Sigmoid colon (tissue), 7 donors: ENCODE data around the gene WDR19. TPM values are rescaled to one million over a fixed set of nuclear protein-coding genes. Genes with fewer than 3 reads are reported as not detected.

Source experiments
- DNase-seq: peaks from one replicate; pipeline ENCODE4 v3.0.0-alpha.2; 2019
- H3K27ac ChIP-seq, 4 donors: fragments of 200-600 bp; sonication (generic); one replicate each; pipeline ENCODE4 v1.5.1; 2016 to 2019; ENCODE audit warnings: mild to moderate bottlenecking in 1 of 4
- H3K27me3 ChIP-seq, 3 donors: fragments of 200-600 bp; sonication (generic); one replicate each; pipeline ENCODE4 v1.5.1; 2019; ENCODE audit warnings: mild to moderate bottlenecking in 1 of 3
- H3K36me3 ChIP-seq, 4 donors: fragments of 200-600 bp; sonication (generic); one replicate each; pipeline ENCODE4 v1.5.1; 2016 to 2019
- H3K4me1 ChIP-seq, 4 donors: fragments of 200-600 bp; sonication (generic); one replicate each; pipeline ENCODE4 v1.5.1; 2017 to 2019
- H3K4me3 ChIP-seq, 4 donors: fragments of 200-600 bp; sonication (generic); one replicate each; pipeline ENCODE4 v1.5.1; 2017 to 2019; ENCODE audit warnings: mild to moderate bottlenecking in 2 of 4, moderate library complexity in 1 of 4
- H3K9me3 ChIP-seq, 4 donors: fragments of 200-600 bp in 3 of 4; sonication (generic) in 3 of 4; one replicate each; pipeline versions ENCODE4 v1.5.1 to v1.6.1; 2013 to 2019
- EP300 ChIP-seq, 4 donors: sonication (generic); formaldehyde crosslinking; IDR thresholded peaks; one replicate each; pipeline ENCODE4 v1.6.1; 2017; ENCODE audit warnings: antibody characterized with exemption in 4 of 4
- POLR2A ChIP-seq, 2 donors: fragments of 450-650 bp; IDR thresholded peaks; one replicate each; pipeline ENCODE4 v1.6.1; 2016; ENCODE audit warnings: antibody characterized with exemption in 2 of 2, mild to moderate bottlenecking in 2 of 2, moderate library complexity in 2 of 2
- POLR2AphosphoS5 ChIP-seq, 4 donors: sonication (generic); formaldehyde crosslinking; IDR thresholded peaks; one replicate each; pipeline ENCODE4 v1.6.1; 2017; ENCODE audit warnings: antibody characterized with exemption in 4 of 4
- WGBS, 2 donors: extraction: QIAGEN DNeasy Blood & Tissue Kit; methylation state at CpG; one replicate each; pipeline ENCODE4 v1.1.7; 2013; 5-methylcytosine and 5-hydroxymethylcytosine counted together
- intact Hi-C: fragments of 100-400 bp; cut with DNase I; formaldehyde crosslinking; loops from one replicate; pipeline ENCODE4 v1.15.1; 2023
- polyA plus RNA-seq, 3 donors: library from polyadenylated mRNA; stranded (reverse); fragments of 200-250 nt; gene quantifications; one replicate each; pipeline ENCODE4 v1.2.3, GENCODE V29; 2013
- small RNA-seq, 3 donors: library from RNA; depleted of rRNA; stranded (forward); fragments of <200 nt; gene quantifications; one replicate each; pipeline ENCODE3, GENCODE V24; 2016
- total RNA-seq, 4 donors: library from RNA; depleted of rRNA; stranded (reverse); fragments of >200 nt; gene quantifications; one replicate each; pipeline ENCODE4 v1.1.0, GENCODE V29; 2016
- TF ChIP-seq, protein P1 (sequence below), 4 experiments: fragments of 450-650 bp in 3 of 4; fragments of 200-600 bp in 1 of 4; IDR thresholded peaks; one replicate each; pipeline ENCODE4 v1.5.1; 2016 to 2019; ENCODE audit warnings: antibody characterized with exemption in 4 of 4, mild to moderate bottlenecking in 3 of 4, moderate library complexity in 2 of 4
- donor health status: healthy with polysubstance abuse.
- donor health status: Bipolar disorder and iron deficiency.
- donor health status: healthy.

Gene WDR19
- total and polyA plus RNA-seq, 7 donors, result 3.7 to 62.0 (median 49.9) TPM

DNA sequence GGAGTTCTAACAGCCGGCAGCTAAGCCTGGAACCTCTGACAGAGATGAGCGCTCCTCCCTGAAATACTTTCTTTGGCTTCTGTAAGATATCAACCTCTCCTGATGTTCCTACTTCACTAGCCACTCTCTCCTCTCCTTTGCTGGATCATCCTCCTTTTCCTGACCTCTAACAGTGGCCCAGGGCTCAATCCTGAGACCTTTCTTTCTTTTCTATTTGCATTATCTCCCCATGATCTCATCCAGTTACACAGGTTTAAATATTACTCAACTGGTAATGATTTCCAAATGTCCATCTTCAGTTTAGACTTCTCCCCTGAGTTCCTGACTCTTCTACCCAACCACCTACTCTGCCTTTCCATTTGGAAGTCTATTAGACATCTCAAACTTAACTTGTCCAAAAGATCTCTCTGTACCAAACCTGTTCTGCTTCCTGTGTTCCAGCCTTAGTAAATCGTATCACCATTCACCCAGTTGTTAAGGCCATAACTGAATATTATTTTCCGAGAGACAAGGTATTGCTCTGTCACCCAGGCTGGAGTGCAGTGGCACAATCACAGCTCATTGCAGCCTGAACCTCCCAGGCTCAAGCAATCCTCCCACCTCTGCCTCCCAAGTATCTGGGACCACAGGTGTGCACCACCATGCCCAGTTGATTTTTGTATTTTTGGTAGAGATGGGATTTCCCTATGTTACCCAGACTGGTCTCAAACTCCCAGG, 142.7 kb downstream of the WDR19 start:
- no peak for DNase-seq
- Histone ChIP-seq H3K4me1 (no peaks in the 10 kb centered on the region), H3K9me3 (no peaks in the 10 kb centered on the region), H3K36me3 (peaks cover 0 to 53% (median 0%) of the 10 kb centered on the region in 4 donors), H3K27ac (peak overlapping the region in 2 of 4 donors; percentile 7 to 50), H3K4me3 (no peak overlapping the region), H3K27me3 (no peaks in the 10 kb centered on the region)
- TF ChIP-seq POLR2AphosphoS5 (IDR thresholded peaks at IDR 0.05) (no peak), POLR2A (IDR thresholded peaks at IDR 0.05) (no peak), EP300 (IDR thresholded peaks at IDR 0.05) (no peak)
- TF ChIP-seq, protein P1, sequence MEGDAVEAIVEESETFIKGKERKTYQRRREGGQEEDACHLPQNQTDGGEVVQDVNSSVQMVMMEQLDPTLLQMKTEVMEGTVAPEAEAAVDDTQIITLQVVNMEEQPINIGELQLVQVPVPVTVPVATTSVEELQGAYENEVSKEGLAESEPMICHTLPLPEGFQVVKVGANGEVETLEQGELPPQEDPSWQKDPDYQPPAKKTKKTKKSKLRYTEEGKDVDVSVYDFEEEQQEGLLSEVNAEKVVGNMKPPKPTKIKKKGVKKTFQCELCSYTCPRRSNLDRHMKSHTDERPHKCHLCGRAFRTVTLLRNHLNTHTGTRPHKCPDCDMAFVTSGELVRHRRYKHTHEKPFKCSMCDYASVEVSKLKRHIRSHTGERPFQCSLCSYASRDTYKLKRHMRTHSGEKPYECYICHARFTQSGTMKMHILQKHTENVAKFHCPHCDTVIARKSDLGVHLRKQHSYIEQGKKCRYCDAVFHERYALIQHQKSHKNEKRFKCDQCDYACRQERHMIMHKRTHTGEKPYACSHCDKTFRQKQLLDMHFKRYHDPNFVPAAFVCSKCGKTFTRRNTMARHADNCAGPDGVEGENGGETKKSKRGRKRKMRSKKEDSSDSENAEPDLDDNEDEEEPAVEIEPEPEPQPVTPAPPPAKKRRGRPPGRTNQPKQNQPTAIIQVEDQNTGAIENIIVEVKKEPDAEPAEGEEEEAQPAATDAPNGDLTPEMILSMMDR (IDR thresholded peaks at IDR 0.05), result no peak
- intact Hi-C loops, result no loop called here
- WGBS, 2 donors, result 78 to 94% methylated on average over 4 of the region's 4 CpGs

DNA sequence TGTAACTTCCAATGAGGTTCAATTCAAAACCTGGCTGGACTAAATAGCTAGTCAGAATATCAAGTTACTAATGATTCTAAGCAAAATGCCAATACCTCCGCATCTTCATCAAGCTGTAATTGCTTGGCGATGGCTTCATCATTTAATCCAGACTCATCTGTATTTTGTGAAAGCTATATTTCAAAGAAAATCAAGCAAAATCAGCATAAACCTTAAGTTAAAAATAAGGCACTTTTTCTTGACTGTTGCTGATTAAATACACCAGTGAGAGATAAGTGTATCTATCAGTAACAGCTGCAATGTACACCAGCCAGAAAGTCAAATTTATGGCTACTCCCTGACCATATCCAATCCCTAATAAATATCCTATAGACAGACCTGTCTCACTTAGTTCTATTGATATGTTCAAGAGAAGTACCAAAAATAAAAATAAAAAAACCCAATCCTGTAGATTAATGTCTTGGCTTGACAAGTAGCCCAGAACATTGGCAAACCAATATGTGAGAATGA, 144.2 kb downstream of the WDR19 start:
- 98 to 99% methylated on average over 2 of the region's 2 CpGs for WGBS, 2 donors
- H3K9me3 ChIP-seq, result no peaks in the 10 kb centered on the region
- TF ChIP-seq POLR2AphosphoS5 (IDR thresholded peaks at IDR 0.05) (no peak), POLR2A (IDR thresholded peaks at IDR 0.05) (no peak), EP300 (IDR thresholded peaks at IDR 0.05) (no peak)
- TF ChIP-seq, protein P1 (IDR thresholded peaks at IDR 0.05), result no peak
- no peaks in the 10 kb centered on the region for H3K27me3 ChIP-seq
- H3K27ac ChIP-seq, result no peak overlapping the region
- intact Hi-C loops, result no loop called here
- no peak for DNase-seq
- peaks cover 0 to 45% (median 0%) of the 10 kb centered on the region in 4 donors for H3K36me3 ChIP-seq
- no peak overlapping the region for H3K4me3 ChIP-seq
- H3K4me1 ChIP-seq, result no peaks in the 10 kb centered on the region

DNA sequence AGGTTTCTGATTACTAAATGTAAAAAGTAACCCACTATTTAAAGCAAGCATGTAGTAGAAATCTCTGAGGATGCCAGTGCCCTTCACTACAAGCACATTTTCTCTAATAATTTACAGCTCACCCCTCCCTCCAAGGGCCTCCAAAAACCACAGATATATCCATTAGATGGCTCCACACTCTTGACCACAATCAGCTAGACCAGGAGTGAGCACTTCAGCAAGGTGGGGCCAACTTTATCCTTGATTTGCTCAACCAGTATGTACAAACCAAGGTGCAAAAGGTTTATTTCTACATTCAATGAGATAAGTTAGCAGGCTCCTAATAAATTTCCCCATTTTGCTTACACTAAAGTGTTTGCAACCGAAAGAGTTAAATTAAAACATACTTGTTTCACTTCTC, 148.0 kb downstream of the WDR19 start:
- TF ChIP-seq POLR2A (IDR thresholded peaks at IDR 0.05) (no peak), POLR2AphosphoS5 (IDR thresholded peaks at IDR 0.05) (no peak), EP300 (IDR thresholded peaks at IDR 0.05) (no peak)
- TF ChIP-seq, protein P1 (IDR thresholded peaks at IDR 0.05), result no peak
- WGBS, 2 donors, result 95 to 96% methylated on average over 1 of the region's 1 CpG

GRCh38 chr4:39331191-39331590, 148.9 kb downstream of the WDR19 start:
- 92 to 95% methylated on average over 2 of the region's 2 CpGs for WGBS, 2 donors
- H3K36me3 ChIP-seq, result peaks cover 0 to 12% (median 0%) of the 10 kb centered on the region in 4 donors
- TF ChIP-seq POLR2A (IDR thresholded peaks at IDR 0.05), result no peak
- no peak for TF ChIP-seq POLR2AphosphoS5 (IDR thresholded peaks at IDR 0.05)
- TF ChIP-seq, protein P1 (IDR thresholded peaks at IDR 0.05), result no peak
- no peak for TF ChIP-seq EP300 (IDR thresholded peaks at IDR 0.05)
- H3K27ac ChIP-seq, result no peak overlapping the region
- H3K4me3 ChIP-seq, result no peak overlapping the region
- no peaks in the 10 kb centered on the region for H3K9me3 ChIP-seq
- no peak for DNase-seq
- peaks cover 0 to 8% (median 0%) of the 10 kb centered on the region in 4 donors for H3K4me1 ChIP-seq
- intact Hi-C loops, result no loop called here
- no peaks in the 10 kb centered on the region for H3K27me3 ChIP-seq

More for the DNA sequence above, 148.0 kb downstream of the WDR19 start:
- intact Hi-C loops, result no loop called here
- Histone ChIP-seq H3K36me3 (peaks cover 0 to 20% (median 0%) of the 10 kb centered on the region in 4 donors), H3K4me1 (peaks cover 0 to under 1% (median 0%) of the 10 kb centered on the region in 4 donors), H3K4me3 (no peak overlapping the region), H3K9me3 (no peaks in the 10 kb centered on the region), H3K27ac (no peak overlapping the region), H3K27me3 (no peaks in the 10 kb centered on the region)
- DNase-seq, result no peak

Small RNAs within 50 kb of the gene (small RNA-seq; reads per million reads assigned to genes)
- 0 reads per million in 3 donors for gene RNU6-32P

Other genes with a start within 250 kb of the WDR19 start
- under 1 TPM in 1 of 4 donors, not detected in 3; 0.66 TPM for gene TMEM156, start 150.1 kb upstream of the WDR19 start, total RNA-seq
- gene TMEM156, start 150.1 kb upstream of the WDR19 start, polyA plus RNA-seq, result 1 to 10 TPM in 2 of 3 donors, not detected in 1; 6.5 to 9.1 TPM
- 100 to 1,000 TPM in 3 of 4 donors, 10 to 100 TPM in 1; 88.5 to 179 (median 161) TPM for gene KLHL5, start 120.3 kb upstream of the WDR19 start, total RNA-seq
- 10 to 100 TPM in 1 of 3 donors, 1 to 10 TPM in 2; 5.8 to 15.2 (median 6.6) TPM for gene KLHL5, start 120.3 kb upstream of the WDR19 start, polyA plus RNA-seq
- gene RFC1, start 183.8 kb downstream of the WDR19 start, total RNA-seq, result 10 to 100 TPM; 30.2 to 46.6 (median 38.6) TPM
- gene RFC1, start 183.8 kb downstream of the WDR19 start, polyA plus RNA-seq, result 10 to 100 TPM; 10.2 to 17.1 (median 13.2) TPM
- 1 to 10 TPM in 1 of 4 donors, under 1 TPM in 1, not detected in 2; 0.16 to 1.4 TPM for gene KLB, start 224.4 kb downstream of the WDR19 start, total RNA-seq
- 1 to 10 TPM in 2 of 3 donors, under 1 TPM in 1; 0.55 to 1.6 (median 1.2) TPM for gene KLB, start 224.4 kb downstream of the WDR19 start, polyA plus RNA-seq